Measurements from ENCODE around the gene QSER1.
A peak's percentile ranks its signal among the peaks of the same experiment; 100 is the strongest.

Gene QSER1

DNA sequence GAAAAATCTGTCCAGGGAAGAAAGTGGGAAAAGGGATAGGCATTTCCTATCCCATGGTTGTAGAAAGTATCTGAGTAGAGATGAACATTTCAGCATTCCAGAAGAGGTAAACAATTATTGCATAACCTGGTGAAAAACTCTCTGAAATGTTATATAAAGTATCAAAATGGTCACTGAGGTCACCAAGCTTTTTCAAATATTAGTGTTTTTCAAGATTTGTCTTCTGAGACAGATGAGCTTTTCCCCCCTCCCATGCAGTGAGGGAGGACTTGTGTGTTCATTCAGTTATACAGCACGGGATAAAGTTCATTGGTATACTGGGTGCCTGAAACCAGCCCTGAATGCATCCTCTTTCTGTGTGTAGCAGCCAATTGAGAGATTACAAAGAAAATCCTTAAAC lies 121.1 kb downstream of the QSER1 start:
- H3K27ac ChIP-seq: peak overlapping the region; percentile 94; the same call in 1 of the 2 replicates
- TF ChIP-seq, protein P1, sequence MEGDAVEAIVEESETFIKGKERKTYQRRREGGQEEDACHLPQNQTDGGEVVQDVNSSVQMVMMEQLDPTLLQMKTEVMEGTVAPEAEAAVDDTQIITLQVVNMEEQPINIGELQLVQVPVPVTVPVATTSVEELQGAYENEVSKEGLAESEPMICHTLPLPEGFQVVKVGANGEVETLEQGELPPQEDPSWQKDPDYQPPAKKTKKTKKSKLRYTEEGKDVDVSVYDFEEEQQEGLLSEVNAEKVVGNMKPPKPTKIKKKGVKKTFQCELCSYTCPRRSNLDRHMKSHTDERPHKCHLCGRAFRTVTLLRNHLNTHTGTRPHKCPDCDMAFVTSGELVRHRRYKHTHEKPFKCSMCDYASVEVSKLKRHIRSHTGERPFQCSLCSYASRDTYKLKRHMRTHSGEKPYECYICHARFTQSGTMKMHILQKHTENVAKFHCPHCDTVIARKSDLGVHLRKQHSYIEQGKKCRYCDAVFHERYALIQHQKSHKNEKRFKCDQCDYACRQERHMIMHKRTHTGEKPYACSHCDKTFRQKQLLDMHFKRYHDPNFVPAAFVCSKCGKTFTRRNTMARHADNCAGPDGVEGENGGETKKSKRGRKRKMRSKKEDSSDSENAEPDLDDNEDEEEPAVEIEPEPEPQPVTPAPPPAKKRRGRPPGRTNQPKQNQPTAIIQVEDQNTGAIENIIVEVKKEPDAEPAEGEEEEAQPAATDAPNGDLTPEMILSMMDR (conservative IDR thresholded peaks at IDR 0.05; ENCODE audit: low read depth): no peak
- no peak for DNase-seq (ENCODE audit: low spot score)
- CTCF ChIA-PET: interaction anchor here (0.7 kb wide), 1 partner anchor 32 kb away, joined by 3 read pairs; no protein-coding TSS in a partner anchor
- POLR2A ChIA-PET (ENCODE audit: low non-redundant PET): no interaction called here

DNA sequence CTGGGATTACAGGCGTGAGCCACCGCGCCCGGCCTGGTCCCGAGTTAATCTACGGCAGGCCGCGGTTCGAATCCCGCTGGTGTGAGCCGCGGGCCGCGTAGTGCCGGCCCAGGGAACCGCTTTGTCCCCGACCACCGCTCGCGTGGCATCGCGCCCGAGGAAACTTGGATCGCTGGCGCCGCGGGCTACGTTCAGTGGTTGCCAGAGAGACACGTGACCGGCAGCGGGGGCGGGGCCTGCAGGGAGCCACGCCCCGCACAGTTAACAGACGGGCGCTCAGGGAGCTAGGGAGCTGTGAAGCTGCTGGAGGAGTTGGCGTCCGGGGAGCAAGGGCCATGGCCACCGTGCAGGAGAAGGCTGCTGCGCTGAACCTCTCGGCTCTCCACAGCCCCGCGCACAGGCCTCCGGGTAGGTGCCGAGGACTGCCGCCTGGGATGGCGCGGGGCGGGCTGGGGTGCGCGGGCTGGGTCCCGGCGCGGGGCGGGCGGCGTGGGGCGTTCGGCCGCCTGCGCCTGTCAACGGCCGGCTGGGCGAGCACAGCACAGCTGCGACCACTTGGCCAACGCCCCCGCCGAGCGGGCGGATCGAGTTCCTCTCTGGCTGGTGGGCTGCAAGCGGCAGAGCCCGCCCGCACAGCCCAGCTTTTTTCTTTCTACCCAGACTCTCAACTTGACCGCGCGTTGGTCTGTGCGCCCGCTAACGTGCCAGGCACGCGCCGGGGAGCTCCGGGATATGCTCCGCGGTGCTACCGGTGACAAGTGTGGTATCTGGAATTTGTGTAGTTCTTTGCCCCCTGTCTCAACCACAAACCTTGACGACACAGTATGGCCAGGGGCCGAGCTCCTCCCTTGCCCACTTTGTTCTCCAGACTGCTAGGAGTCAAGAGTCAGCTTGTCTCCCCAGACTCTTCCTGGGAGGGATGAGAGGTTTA lies 123.3 kb downstream of the QSER1 start, which contains the start of gene DEPDC7:
Gene DEPDC7, plus strand, starts transcription at position 258 of the 931 bp plus-strand sequence. Its CDS starts 78 bp downstream, at position 336.
- peak within 1 kb of the TSS; percentile 94 for H3K27ac ChIP-seq
- peak; percentile 84 for DNase-seq (ENCODE audit: low spot score)
- POLR2A ChIA-PET (ENCODE audit: low non-redundant PET): no interaction called here
- TF ChIP-seq, protein P1 (conservative IDR thresholded peaks at IDR 0.05; ENCODE audit: low read depth): no peak
- CTCF ChIA-PET: interaction anchor here (0.6 to 1.0 kb wide), 2 partner anchors 23 to 24 kb away, joined by 3 read pairs; no protein-coding TSS in a partner anchor

DNA sequence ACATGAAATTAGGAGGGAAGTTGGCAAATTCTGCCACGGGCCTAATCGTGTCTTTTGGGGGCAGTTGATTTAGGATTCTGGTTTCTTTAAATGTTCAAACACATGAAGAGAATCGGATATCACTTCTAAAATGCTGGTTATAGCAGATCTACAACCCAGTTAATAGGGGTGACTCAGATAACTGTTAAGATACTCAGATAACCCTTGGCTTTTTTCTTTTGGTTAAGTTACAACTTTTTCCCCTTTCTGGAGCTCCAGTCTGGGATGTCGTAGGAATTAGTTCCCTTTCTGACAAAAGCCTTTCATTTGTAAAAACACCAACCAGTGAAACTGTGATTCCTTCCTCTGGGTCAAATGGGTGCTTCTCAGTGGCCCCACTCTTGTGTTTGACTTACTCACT lies 124.0 kb downstream of the QSER1 start:
- ChIA-PET CTCF (interaction anchor here (1.0 kb wide), 1 partner anchor 25 kb away, joined by 3 read pairs; no protein-coding TSS in a partner anchor), POLR2A (ENCODE audit: low non-redundant PET) (no interaction called here)
- peak overlapping the region; percentile 94 for H3K27ac ChIP-seq
- DNase-seq (ENCODE audit: low spot score): no peak
- TF ChIP-seq, protein P1 (conservative IDR thresholded peaks at IDR 0.05; ENCODE audit: low read depth): no peak

DNA sequence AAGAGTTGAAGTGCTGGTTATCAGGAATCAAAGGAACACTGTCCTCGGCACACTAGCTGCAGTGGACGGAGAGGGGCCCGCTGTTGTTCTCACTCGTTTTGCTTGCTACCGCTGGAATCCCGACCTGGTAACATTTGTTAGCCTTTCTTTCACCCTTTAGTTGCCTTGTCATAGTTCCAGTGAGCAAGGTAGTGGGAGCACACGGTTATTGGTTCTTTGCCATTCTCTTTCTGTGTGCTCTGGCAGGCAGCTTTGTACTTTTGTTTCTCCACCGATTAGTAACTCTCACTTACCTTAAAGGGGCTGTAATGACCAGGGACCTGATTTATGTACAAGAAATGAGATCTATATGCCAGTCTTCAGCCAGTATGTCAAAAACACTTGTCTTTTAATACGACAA lies 124.9 kb downstream of the QSER1 start:
- DNase-seq (ENCODE audit: low spot score): no peak
- H3K27ac ChIP-seq: no peak overlapping the region
- POLR2A ChIA-PET (ENCODE audit: low non-redundant PET): no interaction called here
- TF ChIP-seq, protein P1 (conservative IDR thresholded peaks at IDR 0.05; ENCODE audit: low read depth): no peak
- CTCF ChIA-PET: interaction anchor here (0.8 kb wide), 1 partner anchor 48 kb away, joined by 5 read pairs; no protein-coding TSS in a partner anchor

DNA sequence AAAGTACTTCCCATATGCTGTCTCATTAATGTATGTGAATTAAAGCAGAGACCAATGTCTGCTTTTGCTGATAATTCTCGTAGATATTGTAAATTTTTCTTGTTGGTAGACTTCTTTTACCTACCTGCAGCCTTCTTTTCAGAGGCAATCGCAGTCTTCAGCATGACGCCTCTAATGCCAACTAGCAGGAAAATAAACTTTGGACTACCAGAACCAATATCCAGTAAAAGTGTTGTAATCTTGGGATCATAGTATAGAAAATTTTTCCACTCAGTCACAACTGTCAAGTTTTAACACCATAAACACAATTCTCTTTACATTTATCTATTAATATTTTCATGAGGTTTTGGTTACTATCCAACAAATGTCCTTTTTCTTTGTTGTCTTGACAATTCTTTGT lies 125.4 kb downstream of the QSER1 start:
- H3K27ac ChIP-seq: no peak overlapping the region
- TF ChIP-seq, protein P1 (conservative IDR thresholded peaks at IDR 0.05; ENCODE audit: low read depth): no peak
- ChIA-PET POLR2A (ENCODE audit: low non-redundant PET) (no interaction called here), CTCF (interaction anchor here (0.8 kb wide), 1 partner anchor 48 kb away, joined by 5 read pairs; no protein-coding TSS in a partner anchor)
- DNase-seq (ENCODE audit: low spot score): no peak

DNA sequence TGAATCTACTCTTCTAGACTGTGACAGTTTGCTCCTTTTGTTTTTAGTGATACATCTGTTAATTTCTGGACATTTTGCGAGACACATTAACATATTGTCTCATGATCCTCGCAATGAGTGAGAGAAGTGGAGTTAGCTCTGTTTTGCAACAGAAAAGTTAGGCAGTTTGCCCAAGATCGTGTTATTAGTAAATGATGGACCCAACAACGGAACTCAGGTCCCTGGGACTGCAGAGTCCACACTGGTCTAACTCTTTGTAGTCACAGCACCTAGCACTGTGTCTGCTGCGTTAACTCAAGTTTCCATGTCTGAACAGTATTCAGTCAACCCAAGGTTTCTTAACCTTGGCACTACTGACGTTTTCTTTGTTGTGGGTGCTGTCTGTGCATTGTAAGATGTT lies 126.2 kb downstream of the QSER1 start:
- CTCF ChIA-PET: no interaction called here
- no peak for DNase-seq (ENCODE audit: low spot score)
- TF ChIP-seq, protein P1 (conservative IDR thresholded peaks at IDR 0.05; ENCODE audit: low read depth): no peak
- H3K27ac ChIP-seq: no peak overlapping the region
- POLR2A ChIA-PET (ENCODE audit: low non-redundant PET): no interaction called here

Measured in RWPE1 (cell line).